NK-92 (cell line): ENCODE results near the gene AMHR2.
"Not testable (repeated sequence)": the region's sequence is repeated elsewhere in the genome, so short reads cannot be mapped to it uniquely, and the experiment has no call there.

Experiments
- DNase-seq: peaks from one replicate; lab custom pipeline; 2025; ENCODE audit not compliant: unreplicated experiment; lab: John Stamatoyannopoulos, UW

AMHR2 gene

GRCh38 chr12:53414756-53415417, 8.8 kb upstream of the AMHR2 start:
- DNase-seq = no peak

- not testable (repeated sequence) for DNase-seq
These were observed 7.8 kb upstream of the AMHR2 start for GRCh38 chr12:53415752-53416389.

GRCh38 chr12:53417291-53417816, 6.3 kb upstream of the AMHR2 start:
- not testable (repeated sequence) for DNase-seq

GRCh38 chr12:53418221-53418620, 5.4 kb upstream of the AMHR2 start:
- no peak for DNase-seq

GRCh38 chr12:53419756-53420155, 3.9 kb upstream of the AMHR2 start:
- no peak for DNase-seq

- DNase-seq = not testable (repeated sequence)
These were observed 1.4 kb upstream of the AMHR2 start for GRCh38 chr12:53422247-53422646.

- no peak for DNase-seq
These were observed 1.2 kb downstream of the AMHR2 start for GRCh38 chr12:53424626-53425514.

- DNase-seq = no peak
These were observed 2.0 kb downstream of the AMHR2 start for GRCh38 chr12:53425515-53426150.

- no peak for DNase-seq
These were observed 4.4 kb downstream of the AMHR2 start for GRCh38 chr12:53427905-53428594.

- DNase-seq = no peak
These were observed 5.1 kb downstream of the AMHR2 start for GRCh38 chr12:53428741-53429140.

- no peak for DNase-seq
These were observed 6.5 kb downstream of the AMHR2 start for GRCh38 chr12:53430116-53430515.

GRCh38 chr12:53431187-53431586, 7.5 kb downstream of the AMHR2 start:
- DNase-seq = no peak

- not testable (repeated sequence) for DNase-seq
These were observed 11.7 kb downstream of the AMHR2 start for GRCh38 chr12:53435326-53435725.

- DNase-seq = not testable (repeated sequence)
These were observed 15.9 kb downstream of the AMHR2 start for GRCh38 chr12:53439582-53439981.

GRCh38 chr12:53441040-53441833, 17.6 kb downstream of the AMHR2 start, which contains the start of gene PRR13:
PRR13 (plus strand) TSS chr12:53441734; CDS start chr12:53442715, 981 bp downstream.
- peak; percentile 88 for DNase-seq

GRCh38 chr12:53443955-53444354, 20.3 kb downstream of the AMHR2 start:
- no peak for DNase-seq

GRCh38 chr12:53444593-53445325, 21.1 kb downstream of the AMHR2 start:
- DNase-seq = not testable (repeated sequence)

- DNase-seq = no peak
These were observed 27.3 kb downstream of the AMHR2 start for GRCh38 chr12:53450936-53451335.

- peak; percentile 72 for DNase-seq
These were observed 28.1 kb downstream of the AMHR2 start, which contains the start of gene PCBP2 for GRCh38 chr12:53451661-53452158. PCBP2 (plus strand) TSS chr12:53452102; CDS start chr12:53454801, 2,699 bp downstream.
